ENCODE results near the gene SCML1. TPM values are rescaled to one million over a fixed set of nuclear protein-coding genes. Genes with fewer than 3 reads are reported as not detected.

The SCML1 gene
- total RNA-seq, 1 experiment from 2014 or later: 1.6 TPM

DNA sequence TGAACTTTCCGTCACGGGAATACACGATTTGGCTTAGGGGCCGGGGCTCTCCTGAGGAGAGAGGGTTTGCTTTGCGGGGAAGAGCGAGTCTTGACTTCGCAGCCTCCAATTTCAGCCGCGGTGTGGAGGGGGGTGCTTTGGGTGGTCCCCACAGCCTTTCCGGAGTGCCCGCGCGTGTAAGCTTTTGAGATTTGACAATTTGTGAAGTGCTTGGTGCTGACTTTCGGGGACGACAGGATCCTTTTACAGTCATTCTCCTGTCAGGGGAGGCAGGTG is 355 bp downstream of the SCML1 start:
- no CpG with 5 or more reads among the region's 15 CpGs for WGBS (ENCODE audit: extremely low coverage, insufficient read length, low lambda C conversion rate)
- Histone ChIP-seq H3K4ac (ENCODE audit: low read depth, low read length) (no peak overlapping the region), H3K27me3 (ENCODE audit: insufficient read depth, low read length) (no peaks in the 10 kb centered on the region), H3K18ac (ENCODE audit: insufficient read length, low read depth, low read length) (no peak overlapping the region), H2BK12ac (ENCODE audit: insufficient read length, low read depth, low read length) (no peak overlapping the region), H4K91ac (ENCODE audit: insufficient read length, low read depth, low read length) (no peak overlapping the region), H3K79me2 (ENCODE audit: insufficient read depth, low read length) (no peaks in the 10 kb centered on the region), H2BK20ac (ENCODE audit: low read depth, low read length, poor library complexity, severe bottlenecking) (no peak overlapping the region), H4K8ac (replicated peaks; ENCODE audit: insufficient read length, low read depth, low read length) (no peak overlapping the region), H2BK15ac (ENCODE audit: low read depth, low read length) (no peak overlapping the region), H3K27ac (ENCODE audit: insufficient read length, low read depth, low read length) (no peak overlapping the region), H3K9ac (ENCODE audit: extremely low read depth, insufficient read length, low read length) (no peak overlapping the region), H3K23ac (ENCODE audit: insufficient read length, low read depth, low read length) (no peak overlapping the region), H3K14ac (ENCODE audit: insufficient read depth, low read length) (no peak overlapping the region), H3K4me1 (ENCODE audit: insufficient read depth, low read length) (no peaks in the 10 kb centered on the region), H3K23me2 (ENCODE audit: insufficient read length, low read depth, low read length, poor library complexity, severe bottlenecking) (peaks cover 8% of the 10 kb centered on the region), H4K20me1 (ENCODE audit: control insufficient read depth, insufficient read depth, insufficient read length) (no peaks in the 10 kb centered on the region), H3K9me3 (ENCODE audit: control insufficient read depth, low read depth, low read length) (no peaks in the 10 kb centered on the region), H3K79me1 (ENCODE audit: insufficient read depth, low read depth, low read length, poor library complexity, severe bottlenecking) (no peaks in the 10 kb centered on the region), H2BK120ac (ENCODE audit: low read depth, low read length, poor library complexity, severe bottlenecking) (no peak overlapping the region), H3T11ph (ENCODE audit: low read length) (no peak overlapping the region), H2AFZ (ENCODE audit: low read length) (no peak overlapping the region), H3K56ac (ENCODE audit: insufficient read length, low read depth, low read length) (no peak overlapping the region), H2AK5ac (ENCODE audit: insufficient read length, low read length) (no peak overlapping the region), H3K4me2 (ENCODE audit: insufficient read depth, insufficient read length, low read length) (peak overlapping the region; percentile 4), H4K5ac (ENCODE audit: insufficient read length, low read depth, low read length) (no peak overlapping the region), H2BK5ac (ENCODE audit: insufficient read length, low read length) (no peak overlapping the region)
- peaks cover 6 to 20% of the 10 kb centered on the region in 2 experiments; a peak in 3 of 4 replicates for H3K4me1 Mint-ChIP-seq
- DNase-seq: no peak
- H3K36me3 Mint-ChIP-seq (ENCODE audit: insufficient read depth in 1 of 3, low read depth in 3 of 3): 0 out of 7 replicates have a peak, but pooled peaks cover 0 to under 1% (median 0%) of the 10 kb centered on the region in 3 experiments
- peaks cover 0 to 10% of the 10 kb centered on the region in 2 experiments; a peak in 1 of 5 replicates for H3K9me3 Mint-ChIP-seq
- H3K4me3 Mint-ChIP-seq: peak overlapping the region; percentile 53 to 77
- no peak overlapping the region for H3K27ac Mint-ChIP-seq
- no peak for TF ChIP-seq CTCF (conservative IDR thresholded peaks at IDR 0.05)
- H3K27me3 Mint-ChIP-seq (ENCODE audit: low read depth): peaks cover 36% of the 10 kb centered on the region
